Activated T-cell treated with anti-CD3 and anti-CD28 coated beads, Interleukin-2, amount 50 U/mL, for 1 hour (primary cell): Measurements from ENCODE around the gene PCDHGA1.

Source experiments
- DNase-seq: peaks from one replicate; pipeline ENCODE4 v3.0.0-alpha.2; 2020

The PCDHGA1 gene

GRCh38 chr5:141465351-141465750 lies 135.0 kb downstream of the PCDHGA1 start:
- no peak for DNase-seq

- DNase-seq, result peak; percentile 35
Observed at GRCh38 chr5:141475625-141476131, 145.4 kb downstream of the PCDHGA1 start, which contains the start of gene PCDHGC3. TSS of gene PCDHGC3 (plus strand) at chr5:141475966. CDS start at chr5:141476117, 151 bp downstream.

- no peak for DNase-seq
Observed at GRCh38 chr5:141476132-141476911, 146.0 kb downstream of the PCDHGA1 start.

DNA sequence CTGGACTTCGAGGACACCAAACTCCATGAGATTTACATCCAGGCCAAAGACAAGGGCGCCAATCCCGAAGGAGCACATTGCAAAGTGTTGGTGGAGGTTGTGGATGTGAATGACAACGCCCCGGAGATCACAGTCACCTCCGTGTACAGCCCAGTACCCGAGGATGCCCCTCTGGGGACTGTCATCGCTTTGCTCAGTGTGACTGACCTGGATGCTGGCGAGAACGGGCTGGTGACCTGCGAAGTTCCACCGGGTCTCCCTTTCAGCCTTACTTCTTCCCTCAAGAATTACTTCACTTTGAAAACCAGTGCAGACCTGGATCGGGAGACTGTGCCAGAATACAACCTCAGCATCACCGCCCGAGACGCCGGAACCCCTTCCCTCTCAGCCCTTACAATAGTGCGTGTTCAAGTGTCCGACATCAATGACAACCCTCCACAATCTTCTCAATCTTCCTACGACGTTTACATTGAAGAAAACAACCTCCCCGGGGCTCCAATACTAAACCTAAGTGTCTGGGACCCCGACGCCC lies 146.8 kb downstream of the PCDHGA1 start:
- DNase-seq, result no peak

DNA sequence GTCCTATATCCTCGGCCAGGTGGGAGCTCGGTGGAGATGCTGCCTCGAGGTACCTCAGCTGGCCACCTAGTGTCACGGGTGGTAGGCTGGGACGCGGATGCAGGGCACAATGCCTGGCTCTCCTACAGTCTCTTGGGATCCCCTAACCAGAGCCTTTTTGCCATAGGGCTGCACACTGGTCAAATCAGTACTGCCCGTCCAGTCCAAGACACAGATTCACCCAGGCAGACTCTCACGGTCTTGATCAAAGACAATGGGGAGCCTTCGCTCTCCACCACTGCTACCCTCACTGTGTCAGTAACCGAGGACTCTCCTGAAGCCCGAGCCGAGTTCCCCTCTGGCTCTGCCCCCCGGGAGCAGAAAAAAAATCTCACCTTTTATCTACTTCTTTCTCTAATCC lies 147.5 kb downstream of the PCDHGA1 start:
- no peak for DNase-seq

DNA sequence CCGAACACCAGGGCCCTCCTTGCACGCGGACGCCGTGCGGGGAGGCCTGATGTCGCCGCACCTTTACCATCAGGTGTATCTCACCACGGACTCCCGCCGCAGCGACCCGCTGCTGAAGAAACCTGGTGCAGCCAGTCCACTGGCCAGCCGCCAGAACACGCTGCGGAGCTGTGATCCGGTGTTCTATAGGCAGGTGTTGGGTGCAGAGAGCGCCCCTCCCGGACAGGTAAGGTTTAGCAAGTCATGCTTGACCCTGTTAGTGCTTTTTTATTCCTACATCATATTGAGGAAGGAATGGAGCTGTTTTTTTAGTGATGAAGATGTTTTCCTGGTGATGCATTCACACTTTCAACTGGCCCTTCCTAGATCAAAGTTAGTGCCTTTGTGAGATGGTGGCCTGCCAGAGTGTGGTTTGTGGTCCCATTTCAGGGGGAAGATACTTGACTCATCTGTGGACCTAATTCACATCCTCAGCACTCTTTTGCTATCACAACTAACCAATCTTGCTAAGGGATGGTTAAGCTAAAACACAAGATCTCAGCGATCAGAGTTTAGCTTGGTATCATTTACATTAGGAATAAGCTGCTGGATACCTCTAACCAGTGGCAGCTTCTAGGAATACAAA lies 148.1 kb downstream of the PCDHGA1 start:
- DNase-seq, result no peak

DNA sequence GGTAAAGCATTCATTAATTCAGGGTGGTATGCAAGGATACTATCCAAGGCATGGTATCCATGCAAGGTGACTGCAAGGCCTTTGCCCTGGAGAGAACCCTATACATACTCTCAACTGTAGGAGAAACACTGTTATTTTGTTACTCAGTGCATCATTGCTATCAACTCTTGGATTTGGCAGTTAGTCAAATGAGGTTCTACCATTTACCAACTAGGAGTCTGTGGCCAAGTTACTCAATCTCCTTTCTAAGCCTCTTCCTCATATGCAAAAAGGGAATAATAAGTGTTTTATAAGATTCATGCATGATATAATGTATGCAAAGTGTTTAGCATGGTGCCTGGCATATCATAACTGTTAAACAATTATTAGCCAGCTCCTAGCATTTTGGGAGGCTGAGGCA lies 149.5 kb downstream of the PCDHGA1 start:
- no peak for DNase-seq

DNA sequence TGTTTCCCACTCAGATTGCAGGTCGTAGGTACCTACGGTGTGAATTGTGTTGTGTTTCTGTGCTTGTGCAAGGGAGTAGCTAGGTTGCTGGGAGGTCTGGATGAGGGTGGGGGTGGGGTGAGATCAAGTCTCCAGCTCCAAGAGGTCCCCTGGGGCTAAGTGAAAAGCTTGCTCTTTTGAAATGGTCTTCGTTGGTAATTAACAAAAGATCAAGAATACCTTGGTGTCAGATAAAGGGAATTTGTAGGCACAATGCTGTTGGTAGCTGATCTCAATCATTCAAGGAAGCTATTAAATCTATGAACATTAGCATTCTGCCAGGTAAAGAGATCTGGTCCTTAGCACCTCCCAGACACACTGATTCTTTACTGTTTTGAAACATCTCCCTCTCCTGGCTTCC lies 153.6 kb downstream of the PCDHGA1 start:
- DNase-seq, result no peak

- DNase-seq, result no peak
Observed at GRCh38 chr5:141484310-141484640, 154.0 kb downstream of the PCDHGA1 start.

DNA sequence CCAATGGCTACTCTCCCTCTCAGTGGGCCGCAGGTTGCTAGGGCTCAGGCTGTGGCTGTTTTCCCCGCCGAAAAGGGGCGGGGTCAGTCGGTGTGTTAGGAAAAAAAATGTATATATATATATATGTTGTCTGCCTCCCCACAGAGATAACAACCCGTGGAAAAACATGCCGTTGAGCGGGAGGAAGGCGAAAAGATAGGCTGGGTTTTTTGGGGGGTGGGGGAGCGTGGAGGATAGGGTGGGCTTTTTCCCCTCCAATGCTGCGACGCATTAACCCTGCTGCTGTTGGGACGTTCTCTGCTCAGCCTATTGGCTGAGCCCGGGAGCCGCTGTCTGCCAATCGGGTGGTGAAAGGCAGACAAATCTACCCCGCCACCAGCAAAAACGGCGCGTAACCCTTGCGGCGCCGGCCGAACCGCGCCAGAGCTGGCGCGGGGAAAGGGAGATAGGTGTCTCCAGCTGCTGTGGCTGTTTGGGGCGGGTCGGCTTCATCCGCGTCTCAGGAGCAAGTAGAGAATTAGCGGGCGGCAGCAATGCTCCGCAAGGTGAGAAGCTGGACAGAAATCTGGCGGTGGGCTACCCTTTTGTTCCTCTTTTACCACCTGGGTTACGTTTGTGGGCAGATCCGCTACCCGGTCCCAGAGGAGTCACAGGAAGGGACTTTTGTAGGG lies 154.5 kb downstream of the PCDHGA1 start, which contains the start of gene PCDHGC4:
Gene PCDHGC4 (plus strand): TSS at position 390 of the 671 bp plus-strand sequence. CDS start 144 bp downstream, at position 534.
- DNase-seq, result no peak

GRCh38 chr5:141485321-141486055 lies 155.2 kb downstream of the PCDHGA1 start:
- DNase-seq, result no peak

DNA sequence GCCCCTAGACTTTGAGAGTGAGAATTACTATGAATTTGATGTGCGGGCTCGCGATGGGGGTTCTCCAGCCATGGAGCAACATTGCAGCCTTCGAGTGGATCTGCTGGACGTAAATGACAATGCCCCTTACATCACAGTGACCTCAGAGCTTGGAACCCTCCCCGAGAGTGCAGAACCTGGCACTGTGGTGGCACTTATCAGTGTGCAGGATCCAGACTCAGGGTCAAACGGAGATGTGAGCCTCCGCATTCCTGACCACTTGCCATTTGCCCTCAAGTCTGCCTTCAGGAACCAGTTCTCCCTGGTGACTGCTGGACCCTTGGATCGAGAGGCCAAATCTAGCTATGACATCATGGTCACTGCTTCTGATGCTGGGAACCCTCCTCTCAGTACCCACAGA lies 155.8 kb downstream of the PCDHGA1 start:
- no peak for DNase-seq

GRCh38 chr5:141487131-141487530 lies 156.8 kb downstream of the PCDHGA1 start:
- no peak for DNase-seq

- DNase-seq, result no peak
Observed at GRCh38 chr5:141488591-141489561, 158.6 kb downstream of the PCDHGA1 start, which contains the start of gene PCDHGC5. TSS of gene PCDHGC5 (plus strand) at chr5:141489081. CDS start at chr5:141489241, 160 bp downstream.

DNA sequence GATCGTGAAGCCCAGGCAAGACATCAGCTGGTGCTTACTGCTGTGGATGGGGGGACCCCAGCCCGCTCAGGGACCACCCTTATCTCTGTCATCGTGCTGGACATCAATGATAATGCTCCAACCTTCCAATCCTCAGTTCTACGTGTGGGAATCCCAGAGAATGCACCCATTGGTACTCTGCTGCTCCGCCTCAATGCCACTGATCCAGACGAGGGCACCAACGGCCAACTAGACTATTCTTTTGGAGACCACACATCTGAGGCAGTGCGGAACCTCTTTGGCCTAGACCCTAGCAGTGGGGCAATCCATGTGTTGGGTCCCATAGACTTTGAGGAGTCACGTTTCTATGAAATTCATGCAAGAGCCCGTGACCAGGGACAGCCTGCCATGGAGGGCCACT lies 159.5 kb downstream of the PCDHGA1 start:
- DNase-seq, result no peak

GRCh38 chr5:141490271-141490670 lies 160.0 kb downstream of the PCDHGA1 start:
- DNase-seq, result no peak

DNA sequence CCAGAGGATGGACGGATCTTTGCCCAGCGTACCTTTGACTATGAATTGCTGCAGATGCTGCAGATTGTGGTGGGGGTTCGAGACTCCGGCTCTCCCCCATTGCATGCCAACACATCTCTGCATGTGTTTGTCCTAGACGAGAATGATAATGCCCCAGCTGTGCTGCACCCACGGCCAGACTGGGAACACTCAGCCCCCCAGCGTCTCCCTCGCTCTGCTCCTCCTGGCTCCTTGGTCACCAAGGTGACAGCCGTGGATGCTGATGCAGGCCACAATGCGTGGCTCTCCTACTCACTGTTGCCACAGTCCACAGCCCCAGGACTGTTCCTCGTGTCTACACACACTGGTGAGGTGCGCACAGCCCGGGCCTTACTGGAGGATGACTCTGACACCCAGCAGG lies 160.5 kb downstream of the PCDHGA1 start:
- DNase-seq, result no peak

DNA sequence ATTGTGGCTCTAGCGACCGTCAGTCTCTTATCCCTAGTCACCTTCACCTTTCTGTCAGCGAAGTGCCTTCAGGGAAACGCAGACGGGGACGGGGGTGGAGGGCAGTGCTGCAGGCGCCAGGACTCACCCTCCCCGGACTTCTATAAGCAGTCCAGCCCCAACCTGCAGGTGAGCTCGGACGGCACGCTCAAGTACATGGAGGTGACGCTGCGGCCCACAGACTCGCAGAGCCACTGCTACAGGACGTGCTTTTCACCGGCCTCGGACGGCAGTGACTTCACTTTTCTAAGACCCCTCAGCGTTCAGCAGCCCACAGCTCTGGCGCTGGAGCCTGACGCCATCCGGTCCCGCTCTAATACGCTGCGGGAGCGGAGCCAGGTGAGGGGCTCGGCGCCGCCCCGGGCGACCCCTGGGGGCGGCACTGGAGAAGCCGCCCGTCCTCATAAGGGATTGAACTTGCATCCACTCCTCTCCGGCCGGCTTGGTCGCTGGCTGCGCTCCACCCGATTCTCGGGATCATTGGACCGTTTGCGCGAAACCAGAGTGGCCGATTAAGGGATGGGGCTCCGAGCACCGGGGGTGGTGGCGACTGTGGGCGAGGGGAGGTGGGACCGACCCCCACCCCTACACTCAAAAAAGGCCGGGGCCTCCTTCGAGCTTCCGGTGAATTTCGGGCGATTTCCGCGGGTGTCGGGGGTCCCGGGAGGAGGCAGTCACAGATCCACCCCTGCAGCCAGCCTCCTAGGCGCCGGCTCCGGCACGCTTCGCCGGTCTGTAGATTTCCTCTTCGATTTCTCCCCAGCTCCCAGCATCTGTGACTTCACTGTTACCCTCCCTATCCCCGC lies 161.2 kb downstream of the PCDHGA1 start:
- DNase-seq, result no peak

DNA sequence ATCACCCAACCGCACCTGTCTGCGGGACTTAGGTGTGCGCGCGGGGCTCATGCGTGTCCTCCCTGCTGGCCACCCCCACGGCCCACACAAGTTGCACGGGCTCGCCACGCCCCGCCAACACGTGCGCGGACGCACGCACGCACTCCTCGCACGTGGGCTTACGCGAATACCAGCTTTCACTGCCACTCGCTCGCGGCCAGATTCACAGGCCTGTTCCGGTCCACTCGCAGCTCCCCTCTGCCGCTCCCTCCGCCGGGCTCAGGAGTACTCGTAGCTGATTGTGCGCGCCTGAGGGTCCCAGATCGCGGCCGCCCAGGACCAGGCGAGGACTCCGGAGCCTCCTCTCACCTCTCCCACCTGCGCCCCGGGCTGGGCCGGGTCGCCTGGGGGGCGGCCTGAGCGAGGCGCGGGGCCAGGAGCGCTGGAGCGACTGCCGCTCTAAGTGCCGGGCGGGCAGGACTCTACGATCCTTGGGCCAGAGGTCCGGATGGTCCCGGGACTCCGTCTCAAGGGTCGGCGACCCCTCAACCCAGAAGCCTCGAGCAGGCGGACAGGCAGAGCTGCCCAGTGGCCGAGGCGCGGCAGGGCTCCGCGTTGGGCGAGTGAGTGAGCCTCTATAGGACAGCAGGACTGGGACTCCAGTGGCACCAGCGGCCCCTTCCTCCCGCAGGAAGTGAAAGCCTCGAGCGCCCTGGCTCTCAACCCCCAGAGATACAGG lies 162.0 kb downstream of the PCDHGA1 start:
- no peak for DNase-seq
